ENCODE measurements around the gene COMP.

- TF ChIP-seq CTCF (conservative IDR thresholded peaks at IDR 0.05; ENCODE audit: low read length) (no peak), EZH2phosphoT487 (IDR thresholded peaks at IDR 0.05; ENCODE audit: borderline replicate concordance) (no peak)
Observed at GRCh38 chr19:18736415-18737336, 54.4 kb downstream of the COMP start.
